ENCODE results near the gene DENND10.

DNA sequence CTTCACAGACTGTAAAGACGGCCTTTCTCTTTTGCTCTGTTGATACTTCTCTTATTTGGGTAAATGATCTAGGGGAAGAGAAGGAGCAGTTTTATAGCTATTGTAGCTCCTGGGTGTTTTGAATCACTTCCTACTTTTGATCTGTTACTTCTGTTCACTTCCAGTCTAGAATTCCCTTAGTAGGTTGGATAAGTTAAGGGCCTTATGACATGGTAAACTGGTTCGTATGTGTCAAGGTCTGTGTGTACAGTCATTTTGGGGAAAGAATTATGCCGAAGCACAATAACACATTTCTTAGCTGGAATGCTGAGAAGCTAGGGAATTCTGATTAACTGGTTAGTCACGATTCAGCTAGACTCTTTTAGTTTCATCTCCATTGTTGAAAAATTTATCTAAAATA is 8.1 kb downstream of the DENND10 start:
- TF ChIP-seq CTCF (IDR thresholded peaks at IDR 0.05) (no peak), EZH2phosphoT487 (IDR thresholded peaks at IDR 0.05) (no peak), EZH2 (IDR thresholded peaks at IDR 0.05) (no peak)
